PC-3 (cell line): ENCODE results near the gene CD164L2. TPM values are rescaled to one million over a fixed set of nuclear protein-coding genes. Genes with fewer than 3 reads are reported as not detected.

ENCODE experiments used
- ATAC-seq: fragments of 200-7000 bp; cut with Tn5 transposase; 2 replicates; pipeline ENCODE4 v1.9.1; 2020; ENCODE audit warnings: mild to moderate bottlenecking, moderate library complexity
- BruUV-seq: library from RNA; stranded (reverse); fragments of 400-500 nt; replicated peaks from 2 replicates; lab custom pipeline; 2021; lab: Mats Ljungman, UMichigan
- CTCF ChIA-PET: fragments of 300-600 bp; sonication (Branson Sonifier 250); formaldehyde crosslinking; loops from one replicate; lab custom pipeline; 2022; ENCODE audit warnings: antibody characterized with exemption; lab: Charles Lee
- POLR2A ChIA-PET: fragments of 300-600 bp; sonication (Branson Sonifier 250); formaldehyde crosslinking; loops from one replicate; lab custom pipeline; 2022; ENCODE audit warnings: antibody characterized with exemption; ENCODE audit not compliant: unreplicated experiment; lab: Charles Lee
- DNase-seq: peaks from one replicate; pipeline ENCODE4 v3.0.0-alpha.2; 2015
- H2AFZ ChIP-seq: fragments of 300-600 bp; sonication (generic); 2 replicates; pipeline ENCODE4 v1.6.0; 2016; ENCODE audit warnings: antibody characterized with exemption, low read length
- H3F3A ChIP-seq: fragments of 300-600 bp; sonication (generic); one replicate; pipeline ENCODE4 v1.6.0; 2017; ENCODE audit warnings: antibody characterized with exemption, low read length, control low read depth, mild to moderate bottlenecking; ENCODE audit not compliant: unreplicated experiment
- H3K27ac ChIP-seq: fragments of 300-600 bp; sonication (generic); 2 replicates; pipeline ENCODE4 v1.5.1; 2016; ENCODE audit warnings: mild to moderate bottlenecking, low read length
- H3K27me3 ChIP-seq: fragments of 300-600 bp; sonication (generic); 2 replicates; pipeline ENCODE4 v1.6.1; 2016; ENCODE audit warnings: low read length, mixed read lengths
- H3K36me3 ChIP-seq: fragments of 300-600 bp; sonication (generic); 2 replicates; pipeline ENCODE4 v1.6.1; 2016; ENCODE audit warnings: low read depth, mixed run types, low read length, mixed read lengths
- H3K4me1 ChIP-seq: fragments of 300-600 bp; sonication (generic); 2 replicates; pipeline ENCODE4 v1.5.1; 2016; ENCODE audit warnings: low read length; ENCODE audit not compliant: insufficient read depth
- H3K4me2 ChIP-seq: fragments of 300-600 bp; sonication (generic); 2 replicates; pipeline ENCODE4 v1.6.0; 2016; ENCODE audit warnings: low read length
- H3K4me3 ChIP-seq: fragments of 300-600 bp; sonication (generic); 2 replicates; pipeline ENCODE4 v1.5.1; 2016; ENCODE audit warnings: mild to moderate bottlenecking, low read length, mixed read lengths
- H3K79me2 ChIP-seq: fragments of 300-600 bp; sonication (generic); 2 replicates; pipeline ENCODE4 v1.6.1; 2017; ENCODE audit warnings: low read length, mixed read lengths
- H3K9ac ChIP-seq: fragments of 300-600 bp; sonication (generic); 2 replicates; pipeline ENCODE4 v1.6.0; 2016; ENCODE audit warnings: mild to moderate bottlenecking, low read length
- H3K9me2 ChIP-seq: fragments of 300-600 bp; sonication (generic); replicated peaks from 2 replicates; pipeline ENCODE4 v1.6.1; 2016; ENCODE audit warnings: mixed run types, low read length, mixed read lengths
- H3K9me3 ChIP-seq: fragments of 300-600 bp; sonication (generic); 2 replicates; pipeline ENCODE4 v1.6.1; 2016; ENCODE audit warnings: low read length, mixed read lengths
- H4K20me1 ChIP-seq: fragments of 300-600 bp; sonication (generic); 2 replicates; pipeline ENCODE4 v1.6.1; 2016; ENCODE audit warnings: low read length, mixed read lengths
- EZH2 ChIP-seq: fragments of 300-600 bp; sonication (generic); IDR thresholded peaks from one replicate; pipeline ENCODE4 v1.6.1; 2017; ENCODE audit warnings: antibody characterized with exemption, mild to moderate bottlenecking, low read length; ENCODE audit not compliant: unreplicated experiment
- EZH2phosphoT487 ChIP-seq: fragments of 300-600 bp; sonication (generic); IDR thresholded peaks from 2 replicates; pipeline ENCODE4 v1.6.1; 2018; ENCODE audit warnings: mild to moderate bottlenecking, antibody characterized with exemption, low read length, borderline replicate concordance
- intact Hi-C: fragments of 100-400 bp; cut with micrococcal nuclease; formaldehyde crosslinking; loops from 2 replicates; pipeline ENCODE4 v1.9.0; 2023
- total RNA-seq: library from RNA; depleted of rRNA; stranded (reverse); fragments of >200 nt; gene quantifications from 2 replicates; pipeline ENCODE4 v1.2.3, GENCODE V29; 2014
- TF ChIP-seq, protein P1 (sequence below): fragments of 300-600 bp; sonication (generic); conservative IDR thresholded peaks from 2 replicates; pipeline ENCODE4 v1.5.1; 2017; ENCODE audit warnings: antibody characterized with exemption, low read depth, mild to moderate bottlenecking, low read length

CD164L2 gene
- total RNA-seq, 1 experiment from 2014 or later, result 0.47 TPM

DNA sequence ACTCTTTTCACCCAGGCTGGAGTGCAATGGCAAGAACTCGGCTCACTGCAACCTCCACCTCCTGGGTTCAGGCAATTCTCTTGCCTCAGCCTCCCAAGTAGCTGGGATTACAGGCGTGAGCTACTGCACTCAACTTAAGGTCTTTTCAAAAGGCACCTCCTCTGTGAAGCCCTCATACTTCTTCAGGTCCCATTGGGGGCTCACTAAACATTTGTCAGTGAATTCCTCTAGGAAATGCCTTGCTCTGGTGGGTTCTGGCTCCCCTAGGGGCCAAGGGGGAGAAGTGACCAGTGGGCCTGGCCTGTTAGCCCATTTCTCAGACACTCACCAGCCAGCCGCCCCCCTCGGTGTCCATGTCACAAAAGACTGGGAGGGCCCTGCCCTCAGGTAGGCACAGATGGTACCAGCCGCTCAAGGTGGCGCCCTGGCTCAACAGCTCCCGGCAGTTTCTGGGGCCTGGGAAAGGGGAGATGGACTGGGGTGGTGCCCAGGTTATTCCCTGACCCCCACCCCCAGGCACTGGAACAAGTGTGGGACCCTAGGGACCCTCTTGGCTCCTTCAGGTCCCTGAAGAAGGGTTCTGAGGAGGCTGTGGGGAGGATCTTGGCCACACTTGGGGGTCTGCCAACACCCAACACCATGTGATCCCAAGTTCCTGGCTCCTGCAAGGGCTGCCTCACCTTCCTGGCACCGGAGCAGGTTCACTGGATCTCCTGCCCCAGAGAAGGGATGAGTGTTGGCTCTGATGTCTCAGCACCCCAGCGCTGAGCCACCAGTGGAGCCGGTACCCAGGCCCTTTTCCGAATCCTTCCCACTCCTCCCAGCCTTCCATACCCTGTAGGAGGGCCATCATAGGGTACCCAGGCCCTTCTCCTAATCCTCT is 10.1 kb downstream of the CD164L2 start:
- no peak for DNase-seq
- Histone ChIP-seq H3K9me2 (no peaks in the 10 kb centered on the region), H3F3A (no peaks in the 10 kb centered on the region), H3K4me2 (no peak overlapping the region), H4K20me1 (no peaks in the 10 kb centered on the region), H3K79me2 (no peaks in the 10 kb centered on the region), H3K4me1 (no peaks in the 10 kb centered on the region), H3K9ac (no peak overlapping the region), H3K4me3 (no peak overlapping the region), H3K27me3 (no peaks in the 10 kb centered on the region), H3K36me3 (no peaks in the 10 kb centered on the region), H3K9me3 (no peaks in the 10 kb centered on the region), H3K27ac (no peak overlapping the region), H2AFZ (no peak overlapping the region)
- intact Hi-C loops, result no loop called here
- no TSS peak for BruUV-seq
- ChIA-PET POLR2A (no interaction called here), CTCF (no interaction called here)
- TF ChIP-seq, protein P1, sequence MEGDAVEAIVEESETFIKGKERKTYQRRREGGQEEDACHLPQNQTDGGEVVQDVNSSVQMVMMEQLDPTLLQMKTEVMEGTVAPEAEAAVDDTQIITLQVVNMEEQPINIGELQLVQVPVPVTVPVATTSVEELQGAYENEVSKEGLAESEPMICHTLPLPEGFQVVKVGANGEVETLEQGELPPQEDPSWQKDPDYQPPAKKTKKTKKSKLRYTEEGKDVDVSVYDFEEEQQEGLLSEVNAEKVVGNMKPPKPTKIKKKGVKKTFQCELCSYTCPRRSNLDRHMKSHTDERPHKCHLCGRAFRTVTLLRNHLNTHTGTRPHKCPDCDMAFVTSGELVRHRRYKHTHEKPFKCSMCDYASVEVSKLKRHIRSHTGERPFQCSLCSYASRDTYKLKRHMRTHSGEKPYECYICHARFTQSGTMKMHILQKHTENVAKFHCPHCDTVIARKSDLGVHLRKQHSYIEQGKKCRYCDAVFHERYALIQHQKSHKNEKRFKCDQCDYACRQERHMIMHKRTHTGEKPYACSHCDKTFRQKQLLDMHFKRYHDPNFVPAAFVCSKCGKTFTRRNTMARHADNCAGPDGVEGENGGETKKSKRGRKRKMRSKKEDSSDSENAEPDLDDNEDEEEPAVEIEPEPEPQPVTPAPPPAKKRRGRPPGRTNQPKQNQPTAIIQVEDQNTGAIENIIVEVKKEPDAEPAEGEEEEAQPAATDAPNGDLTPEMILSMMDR, result peak; percentile 43
- no peak for TF ChIP-seq EZH2
- peak; percentile 24; the same call in 1 of the 2 replicates for ATAC-seq

DNA sequence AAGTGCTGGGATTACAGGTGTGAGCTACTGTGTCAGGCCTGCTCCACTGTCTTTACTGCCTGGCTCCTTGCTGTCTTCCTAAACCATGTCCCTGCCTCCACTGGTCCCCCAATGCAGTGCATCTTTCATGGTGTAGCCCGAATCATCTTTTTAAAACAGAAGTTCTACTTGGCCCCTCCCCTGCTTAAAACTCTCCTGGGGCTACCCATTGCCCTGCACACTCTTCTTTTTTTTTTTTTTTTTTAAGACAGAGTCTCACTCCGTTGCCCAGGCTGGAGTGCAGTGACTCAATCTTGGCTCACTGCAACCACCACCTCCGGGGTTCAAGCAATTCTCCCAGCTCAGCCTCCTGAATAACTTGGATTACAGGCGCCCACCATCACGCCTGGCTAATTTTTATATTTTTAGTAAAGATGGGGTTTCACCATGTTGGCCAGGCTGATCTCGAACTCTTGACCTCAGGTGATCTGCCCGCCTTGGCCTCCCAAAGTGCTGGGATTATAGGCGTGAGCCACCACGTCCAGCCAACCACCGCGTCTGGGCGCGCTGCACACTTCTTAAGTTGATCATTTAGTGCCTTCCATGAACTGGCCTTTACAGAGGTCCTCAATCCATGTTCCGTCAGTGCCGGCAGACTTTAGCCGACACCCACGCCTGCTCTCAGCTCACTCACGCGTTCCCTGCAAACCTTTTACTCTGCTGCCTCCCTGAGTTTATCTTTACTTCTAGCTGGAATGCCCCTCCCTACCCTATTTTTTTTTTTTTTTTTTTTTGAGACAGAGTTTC is 10.9 kb downstream of the CD164L2 start:
- DNase-seq, result no peak
- no TSS peak for BruUV-seq
- CTCF ChIA-PET, result no interaction called here

More for the DNA sequence above, 10.9 kb downstream of the CD164L2 start:
- H3F3A ChIP-seq, result no peaks in the 10 kb centered on the region
- no peaks in the 10 kb centered on the region for H3K79me2 ChIP-seq
- POLR2A ChIA-PET, result interaction anchor here (0.6 kb wide), 1 partner anchor 75 kb away, joined by 17 read pairs; no protein-coding TSS in a partner anchor
- no peaks in the 10 kb centered on the region for H3K27me3 ChIP-seq
- TF ChIP-seq, protein P1, result no peak
- TF ChIP-seq EZH2 (no peak), EZH2phosphoT487 (no peak)
- no peaks in the 10 kb centered on the region for H4K20me1 ChIP-seq
- no peak overlapping the region for H3K4me3 ChIP-seq
- no peaks in the 10 kb centered on the region for H3K36me3 ChIP-seq
- H3K9me2 ChIP-seq, result no peaks in the 10 kb centered on the region
- no peak overlapping the region for H3K9ac ChIP-seq
- intact Hi-C loops, result no loop called here
- H3K4me1 ChIP-seq, result peaks cover 4% of the 10 kb centered on the region
- H2AFZ ChIP-seq, result no peak overlapping the region
- ATAC-seq, result no peak
- H3K4me2 ChIP-seq, result no peak overlapping the region
- H3K27ac ChIP-seq, result no peak overlapping the region
- H3K9me3 ChIP-seq, result no peaks in the 10 kb centered on the region
